Measurements from ENCODE around the gene STIMATE.

DNA sequence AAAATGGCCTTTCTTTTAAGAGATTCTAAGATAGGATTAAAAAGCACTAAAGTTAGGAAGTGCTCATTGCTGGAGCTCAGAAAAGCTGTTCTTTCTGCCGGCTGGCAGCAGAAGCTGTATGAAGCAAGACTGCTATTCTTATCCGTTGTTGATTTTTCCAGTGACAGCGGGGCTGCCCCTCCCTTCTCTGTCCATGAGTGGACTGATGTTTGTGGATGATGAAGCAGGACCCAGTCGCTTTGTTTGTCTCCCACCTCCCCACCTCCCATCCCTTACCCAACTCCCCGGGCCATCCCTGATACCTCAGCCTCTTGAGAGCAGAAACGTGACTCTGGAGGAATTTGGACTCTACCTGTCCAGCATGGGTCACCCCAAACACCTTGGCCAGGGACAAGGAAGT, 52.2 kb downstream of the STIMATE start:
- TF ChIP-seq CTCF (IDR thresholded peaks at IDR 0.05; ENCODE audit: low read length), result no peak
- TF ChIP-seq EZH2 (IDR thresholded peaks at IDR 0.05; ENCODE audit: borderline replicate concordance, low read length), result no peak
